Smooth muscle cell (in vitro differentiated cells): Measurements from ENCODE around the gene ARL15. TPM values are rescaled to one million over a fixed set of nuclear protein-coding genes. Genes with fewer than 3 reads are reported as not detected.

Experiments
- DNase-seq: peaks from one replicate; lab custom pipeline; 2025; ENCODE audit not compliant: unreplicated experiment; lab: John Stamatoyannopoulos, UW
- H2AFZ ChIP-seq: fragments of 200-600 bp; sonication (generic); 2 replicates; pipeline ENCODE4 v1.6.0; 2016; ENCODE audit warnings: antibody characterized with exemption, low read depth, mild to moderate bottlenecking
- H3F3A ChIP-seq: fragments of 200-600 bp; sonication (generic); 2 replicates; pipeline ENCODE4 v1.6.0; 2017; ENCODE audit warnings: antibody characterized with exemption, low read depth
- H3K27ac ChIP-seq: fragments of 200-600 bp; sonication (generic); 2 replicates; pipeline ENCODE4 v1.5.1; 2016; ENCODE audit warnings: low read depth, mild to moderate bottlenecking
- H3K27me3 ChIP-seq: fragments of 200-600 bp; sonication (generic); 2 replicates; pipeline ENCODE4 v1.6.1; 2016; ENCODE audit warnings: low read depth, mild to moderate bottlenecking
- H3K36me3 ChIP-seq: fragments of 200-600 bp; sonication (generic); 2 replicates; pipeline ENCODE4 v1.5.1; 2016; ENCODE audit warnings: low read depth
- H3K4me1 ChIP-seq: fragments of 200-600 bp; sonication (generic); 2 replicates; pipeline ENCODE4 v1.5.1; 2016; ENCODE audit warnings: low read depth
- H3K4me2 ChIP-seq: fragments of 200-600 bp; sonication (generic); 2 replicates; pipeline ENCODE4 v1.6.0; 2016; ENCODE audit warnings: mild to moderate bottlenecking
- H3K4me3 ChIP-seq: fragments of 200-600 bp; sonication (generic); 2 replicates; pipeline ENCODE4 v1.5.1; 2016; ENCODE audit warnings: mild to moderate bottlenecking
- H3K79me2 ChIP-seq: fragments of 200-600 bp; sonication (generic); 2 replicates; pipeline ENCODE4 v1.6.0; 2016; ENCODE audit warnings: low read depth, mild to moderate bottlenecking
- H3K9ac ChIP-seq: fragments of 200-600 bp; sonication (generic); 2 replicates; pipeline ENCODE4 v1.6.0; 2016; ENCODE audit warnings: low read depth
- H3K9me3 ChIP-seq: fragments of 200-600 bp; sonication (generic); replicated peaks from 2 replicates; pipeline ENCODE4 v1.5.1; 2016; ENCODE audit warnings: low read depth
- H4K20me1 ChIP-seq: fragments of 200-600 bp; sonication (generic); 2 replicates; pipeline ENCODE4 v1.6.0; 2016; ENCODE audit warnings: low read depth
- CTCF ChIP-seq: fragments of 200-600 bp; sonication (generic); IDR thresholded peaks from 2 replicates; pipeline ENCODE4 v1.5.1; 2017; ENCODE audit warnings: borderline replicate concordance, mild to moderate bottlenecking, antibody characterized with exemption; ENCODE audit not compliant: insufficient read depth, poor library complexity, severe bottlenecking
- WGBS: methylation state at CpG from one replicate; pipeline ENCODE4 v1.1.7; 2016; ENCODE audit warnings: low lambda C conversion rate; 5-methylcytosine and 5-hydroxymethylcytosine counted together
- polyA plus RNA-seq: library from polyadenylated mRNA; unstranded; fragments of >200 nt; fragmentation: Nextera tagmentation; extraction: Ambion mirVana; gene quantifications from 2 replicates; pipeline ENCODE4 v1.2.1, GENCODE V29; 2016
- total RNA-seq: library from RNA; depleted of rRNA; stranded (reverse); fragments of >200 nt; gene quantifications from 2 replicates; pipeline ENCODE4 v1.2.3, GENCODE V29; 2014

The ARL15 gene
- total and polyA plus RNA-seq, 2 experiments from 2014 or later, result 9.8 to 51.1 TPM

- Histone ChIP-seq H3K4me1 (peaks cover 11% of the 10 kb centered on the region), H3K27ac (no peak overlapping the region), H3K36me3 (no peaks in the 10 kb centered on the region), H3K79me2 (peaks cover 23% of the 10 kb centered on the region), H2AFZ (no peak overlapping the region), H3K27me3 (no peaks in the 10 kb centered on the region), H3K9me3 (no peaks in the 10 kb centered on the region), H4K20me1 (peaks cover 59% of the 10 kb centered on the region), H3K4me3 (no peak overlapping the region), H3F3A (no peaks in the 10 kb centered on the region), H3K9ac (no peak overlapping the region), H3K4me2 (no peak overlapping the region)
- TF ChIP-seq CTCF, result no peak
- no peak for DNase-seq
Observed at GRCh38 chr5:54187694-54188093, 122.7 kb downstream of the ARL15 start.

GRCh38 chr5:54186912-54187445, 123.4 kb downstream of the ARL15 start:
- DNase-seq, result no peak
- Histone ChIP-seq H4K20me1 (peaks cover 59% of the 10 kb centered on the region), H3K27ac (no peak overlapping the region), H3K27me3 (no peaks in the 10 kb centered on the region), H3K4me3 (no peak overlapping the region), H3K79me2 (peaks cover 23% of the 10 kb centered on the region), H2AFZ (no peak overlapping the region), H3K4me1 (peaks cover 11% of the 10 kb centered on the region), H3K9me3 (no peaks in the 10 kb centered on the region), H3F3A (no peaks in the 10 kb centered on the region), H3K4me2 (no peak overlapping the region), H3K36me3 (no peaks in the 10 kb centered on the region), H3K9ac (no peak overlapping the region)
- TF ChIP-seq CTCF, result no peak
- WGBS, result 89% methylated on average over 2 of the region's 2 CpGs

- Histone ChIP-seq H2AFZ (no peak overlapping the region), H3K9ac (no peak overlapping the region), H4K20me1 (peaks cover 56% of the 10 kb centered on the region), H3K27me3 (no peaks in the 10 kb centered on the region), H3K36me3 (no peaks in the 10 kb centered on the region), H3F3A (no peaks in the 10 kb centered on the region), H3K27ac (no peak overlapping the region), H3K4me1 (peaks cover 14% of the 10 kb centered on the region), H3K79me2 (peaks cover 23% of the 10 kb centered on the region), H3K9me3 (no peaks in the 10 kb centered on the region), H3K4me3 (no peak overlapping the region), H3K4me2 (no peak overlapping the region)
- no peak for DNase-seq
- WGBS, result 47% methylated on average over 8 of the region's 8 CpGs
- no peak for TF ChIP-seq CTCF
Observed at GRCh38 chr5:54186108-54186507, 124.3 kb downstream of the ARL15 start.

GRCh38 chr5:54184806-54185205, 125.6 kb downstream of the ARL15 start:
- H3K27ac ChIP-seq, result no peak overlapping the region
- no peak overlapping the region for H2AFZ ChIP-seq
- no peak overlapping the region for H3K9ac ChIP-seq
- no peak for DNase-seq
- no peak for TF ChIP-seq CTCF
- H3K79me2 ChIP-seq, result peaks cover 23% of the 10 kb centered on the region
- H3K4me1 ChIP-seq, result peaks cover 27% of the 10 kb centered on the region
- H3K4me3 ChIP-seq, result no peak overlapping the region
- H3K9me3 ChIP-seq, result no peaks in the 10 kb centered on the region
- no peaks in the 10 kb centered on the region for H3F3A ChIP-seq
- H3K36me3 ChIP-seq, result no peaks in the 10 kb centered on the region
- peaks cover 51% of the 10 kb centered on the region for H4K20me1 ChIP-seq
- no peak overlapping the region for H3K4me2 ChIP-seq
- H3K27me3 ChIP-seq, result no peaks in the 10 kb centered on the region
- 49% methylated on average over 2 of the region's 2 CpGs for WGBS
